Body of pancreas (tissue), 4 donors: Measurements from ENCODE around the gene FAM25C.
"Not testable (repeated sequence)": the region's sequence is repeated elsewhere in the genome, so short reads cannot be mapped to it uniquely, and the experiment has no call there.

Experiments
- POLR2A ChIP-seq, 3 donors: fragments of 450-650 bp; IDR thresholded peaks; one replicate each; pipeline ENCODE4 v1.6.1; 2016; ENCODE audit warnings: antibody characterized with exemption in 3 of 3, mild to moderate bottlenecking in 2 of 3
- TF ChIP-seq, protein P1 (sequence below), 7 experiments: fragments of 450-650 bp in 4 of 7; fragments of 200-600 bp in 3 of 7; sonication (generic) in 3 of 7; IDR thresholded peaks; one replicate each; pipeline ENCODE4 v1.5.1; 2016 to 2019; ENCODE audit warnings: antibody characterized with exemption in 7 of 7

DNA sequence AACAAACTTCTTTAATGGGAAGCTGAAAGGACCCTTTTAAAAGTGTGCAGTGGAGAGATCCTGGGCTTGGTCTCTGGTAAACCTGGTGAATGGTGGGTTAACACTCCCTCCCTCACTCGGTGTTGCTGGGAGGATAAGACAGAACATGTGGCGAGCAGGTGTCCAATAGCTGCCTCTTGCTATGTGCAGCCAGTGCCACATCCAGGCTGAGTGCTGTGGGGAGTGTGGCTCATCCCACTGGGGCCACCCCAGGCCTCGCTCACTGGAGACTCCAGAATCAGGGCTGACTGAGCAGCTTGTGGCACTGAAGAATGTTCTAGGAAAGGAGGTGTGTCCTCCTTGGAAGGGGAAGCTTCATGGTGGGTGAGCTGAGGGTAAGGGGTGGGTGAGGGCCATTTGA, 29.5 kb downstream of the FAM25C start:
- TF ChIP-seq POLR2A (IDR thresholded peaks at IDR 0.05), result not testable (repeated sequence)
- TF ChIP-seq, protein P1, sequence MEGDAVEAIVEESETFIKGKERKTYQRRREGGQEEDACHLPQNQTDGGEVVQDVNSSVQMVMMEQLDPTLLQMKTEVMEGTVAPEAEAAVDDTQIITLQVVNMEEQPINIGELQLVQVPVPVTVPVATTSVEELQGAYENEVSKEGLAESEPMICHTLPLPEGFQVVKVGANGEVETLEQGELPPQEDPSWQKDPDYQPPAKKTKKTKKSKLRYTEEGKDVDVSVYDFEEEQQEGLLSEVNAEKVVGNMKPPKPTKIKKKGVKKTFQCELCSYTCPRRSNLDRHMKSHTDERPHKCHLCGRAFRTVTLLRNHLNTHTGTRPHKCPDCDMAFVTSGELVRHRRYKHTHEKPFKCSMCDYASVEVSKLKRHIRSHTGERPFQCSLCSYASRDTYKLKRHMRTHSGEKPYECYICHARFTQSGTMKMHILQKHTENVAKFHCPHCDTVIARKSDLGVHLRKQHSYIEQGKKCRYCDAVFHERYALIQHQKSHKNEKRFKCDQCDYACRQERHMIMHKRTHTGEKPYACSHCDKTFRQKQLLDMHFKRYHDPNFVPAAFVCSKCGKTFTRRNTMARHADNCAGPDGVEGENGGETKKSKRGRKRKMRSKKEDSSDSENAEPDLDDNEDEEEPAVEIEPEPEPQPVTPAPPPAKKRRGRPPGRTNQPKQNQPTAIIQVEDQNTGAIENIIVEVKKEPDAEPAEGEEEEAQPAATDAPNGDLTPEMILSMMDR (IDR thresholded peaks at IDR 0.05), result not testable (repeated sequence)
